Measurements from ENCODE around the gene PLA2G4F.

PLA2G4F gene, protein sequence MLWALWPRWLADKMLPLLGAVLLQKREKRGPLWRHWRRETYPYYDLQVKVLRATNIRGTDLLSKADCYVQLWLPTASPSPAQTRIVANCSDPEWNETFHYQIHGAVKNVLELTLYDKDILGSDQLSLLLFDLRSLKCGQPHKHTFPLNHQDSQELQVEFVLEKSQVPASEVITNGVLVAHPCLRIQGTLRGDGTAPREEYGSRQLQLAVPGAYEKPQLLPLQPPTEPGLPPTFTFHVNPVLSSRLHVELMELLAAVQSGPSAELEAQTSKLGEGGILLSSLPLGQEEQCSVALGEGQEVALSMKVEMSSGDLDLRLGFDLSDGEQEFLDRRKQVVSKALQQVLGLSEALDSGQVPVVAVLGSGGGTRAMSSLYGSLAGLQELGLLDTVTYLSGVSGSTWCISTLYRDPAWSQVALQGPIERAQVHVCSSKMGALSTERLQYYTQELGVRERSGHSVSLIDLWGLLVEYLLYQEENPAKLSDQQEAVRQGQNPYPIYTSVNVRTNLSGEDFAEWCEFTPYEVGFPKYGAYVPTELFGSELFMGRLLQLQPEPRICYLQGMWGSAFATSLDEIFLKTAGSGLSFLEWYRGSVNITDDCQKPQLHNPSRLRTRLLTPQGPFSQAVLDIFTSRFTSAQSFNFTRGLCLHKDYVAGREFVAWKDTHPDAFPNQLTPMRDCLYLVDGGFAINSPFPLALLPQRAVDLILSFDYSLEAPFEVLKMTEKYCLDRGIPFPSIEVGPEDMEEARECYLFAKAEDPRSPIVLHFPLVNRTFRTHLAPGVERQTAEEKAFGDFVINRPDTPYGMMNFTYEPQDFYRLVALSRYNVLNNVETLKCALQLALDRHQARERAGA

DNA sequence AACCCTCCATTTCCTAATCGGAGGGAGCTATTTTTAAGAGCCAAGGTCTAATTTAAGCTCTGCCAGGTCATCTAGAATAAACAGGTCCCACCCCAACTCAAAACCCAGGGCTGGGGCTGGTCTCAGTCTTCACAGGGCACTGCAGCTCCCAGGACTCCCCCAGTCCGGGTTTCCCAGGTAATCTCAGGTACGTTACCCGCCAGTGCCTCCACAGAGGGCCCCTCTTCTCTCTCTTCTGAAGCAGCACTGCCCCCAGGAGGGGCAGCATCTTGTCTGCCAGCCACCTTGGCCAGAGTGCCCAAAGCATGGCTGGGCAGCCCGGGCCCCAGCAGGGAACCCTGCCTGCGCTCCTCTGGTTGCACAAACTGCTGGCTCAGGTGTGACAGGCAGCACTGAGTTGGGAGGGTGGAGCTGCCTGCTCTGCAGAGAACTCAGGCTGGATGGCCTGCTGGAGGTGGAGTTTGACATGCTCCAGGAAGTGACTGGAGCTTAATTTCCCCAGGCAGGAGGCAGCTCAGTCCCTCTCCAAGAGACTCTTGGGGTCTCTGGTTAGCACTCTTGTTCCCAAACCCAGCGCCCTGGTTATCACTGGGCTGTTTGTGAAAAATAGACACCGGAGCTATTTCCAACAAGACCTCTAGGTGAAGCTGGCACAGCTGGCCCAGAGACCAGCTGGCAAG is at the start of gene PLA2G4F:
Gene PLA2G4F, minus strand, starts transcription at position 394 of the 680 bp plus-strand sequence. Its CDS starts 87 bp downstream, at position 307.
- H3K4me3 ChIP-seq (ENCODE audit: low read depth, low read length) = no peak within 1 kb of the TSS

DNA sequence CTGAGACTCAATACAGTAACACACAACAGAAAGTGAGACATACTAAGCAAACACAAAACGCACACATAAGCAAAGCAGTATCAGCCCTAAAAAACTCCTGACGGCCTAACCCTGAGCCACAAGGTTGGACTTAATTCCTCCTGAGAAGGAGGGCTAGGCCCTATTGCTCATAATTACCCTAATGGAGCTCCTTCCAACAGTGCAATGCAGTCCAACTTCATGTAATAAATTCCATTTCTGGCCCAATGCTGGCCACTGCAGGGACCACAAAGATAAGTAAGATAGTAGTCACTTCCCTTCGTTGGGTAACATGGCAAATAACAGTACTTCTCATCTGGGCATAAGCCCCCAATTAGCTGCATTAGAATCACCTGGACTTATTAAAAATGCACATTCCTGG is 47.5 kb upstream of the PLA2G4F start:
- no peak overlapping the region for H3K4me3 ChIP-seq (ENCODE audit: low read depth, low read length)
- TF ChIP-seq, protein P1, sequence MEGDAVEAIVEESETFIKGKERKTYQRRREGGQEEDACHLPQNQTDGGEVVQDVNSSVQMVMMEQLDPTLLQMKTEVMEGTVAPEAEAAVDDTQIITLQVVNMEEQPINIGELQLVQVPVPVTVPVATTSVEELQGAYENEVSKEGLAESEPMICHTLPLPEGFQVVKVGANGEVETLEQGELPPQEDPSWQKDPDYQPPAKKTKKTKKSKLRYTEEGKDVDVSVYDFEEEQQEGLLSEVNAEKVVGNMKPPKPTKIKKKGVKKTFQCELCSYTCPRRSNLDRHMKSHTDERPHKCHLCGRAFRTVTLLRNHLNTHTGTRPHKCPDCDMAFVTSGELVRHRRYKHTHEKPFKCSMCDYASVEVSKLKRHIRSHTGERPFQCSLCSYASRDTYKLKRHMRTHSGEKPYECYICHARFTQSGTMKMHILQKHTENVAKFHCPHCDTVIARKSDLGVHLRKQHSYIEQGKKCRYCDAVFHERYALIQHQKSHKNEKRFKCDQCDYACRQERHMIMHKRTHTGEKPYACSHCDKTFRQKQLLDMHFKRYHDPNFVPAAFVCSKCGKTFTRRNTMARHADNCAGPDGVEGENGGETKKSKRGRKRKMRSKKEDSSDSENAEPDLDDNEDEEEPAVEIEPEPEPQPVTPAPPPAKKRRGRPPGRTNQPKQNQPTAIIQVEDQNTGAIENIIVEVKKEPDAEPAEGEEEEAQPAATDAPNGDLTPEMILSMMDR (IDR thresholded peaks at IDR 0.05; ENCODE audit: low read depth, low read length) = no peak

More for the DNA sequence above, at the start of gene PLA2G4F:
- TF ChIP-seq, protein P1 (IDR thresholded peaks at IDR 0.05; ENCODE audit: low read depth, low read length) = no peak

DNA sequence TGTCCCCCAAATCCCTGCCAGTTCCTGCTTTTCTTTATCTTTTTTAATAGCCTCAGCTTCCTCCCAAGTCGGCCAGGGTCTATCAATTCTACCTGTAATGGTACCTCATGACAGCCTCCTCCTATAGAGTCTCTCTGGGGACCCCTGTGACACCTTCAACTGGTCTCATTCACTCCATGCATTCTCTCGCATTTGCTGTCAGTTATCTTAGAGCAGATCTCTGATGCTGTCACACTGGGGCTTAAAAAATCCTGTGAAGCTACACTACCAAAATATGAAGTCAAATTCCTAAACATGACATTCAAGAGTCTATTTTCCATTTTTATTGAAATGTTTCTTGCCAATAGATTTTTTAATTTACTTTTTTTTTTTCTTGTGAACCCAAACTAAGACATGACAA is 46.2 kb upstream of the PLA2G4F start:
- TF ChIP-seq, protein P1 (IDR thresholded peaks at IDR 0.05; ENCODE audit: low read depth, low read length) = no peak
- H3K4me3 ChIP-seq (ENCODE audit: low read depth, low read length) = no peak overlapping the region

DNA sequence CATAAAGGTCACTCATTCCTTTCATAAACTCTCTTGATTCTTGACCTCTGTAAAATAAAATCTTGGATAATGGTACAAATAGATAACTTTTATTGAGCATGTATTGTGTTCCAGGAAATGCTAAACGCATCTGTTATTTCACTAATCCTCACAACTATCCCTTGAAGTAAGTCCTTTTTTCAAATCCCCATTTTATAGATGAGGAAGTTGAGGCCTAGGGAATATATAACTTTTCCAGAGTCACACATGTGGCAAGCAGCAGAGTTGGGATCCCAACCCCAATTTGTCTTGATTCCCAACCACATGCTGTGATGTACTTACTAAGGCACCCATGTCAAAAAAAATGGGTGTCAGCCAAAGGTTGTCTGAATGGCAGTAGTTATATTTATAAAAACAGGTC is 45.4 kb upstream of the PLA2G4F start:
- H3K4me3 ChIP-seq (ENCODE audit: low read depth, low read length) = no peak overlapping the region
- TF ChIP-seq, protein P1 (IDR thresholded peaks at IDR 0.05; ENCODE audit: low read depth, low read length) = no peak

DNA sequence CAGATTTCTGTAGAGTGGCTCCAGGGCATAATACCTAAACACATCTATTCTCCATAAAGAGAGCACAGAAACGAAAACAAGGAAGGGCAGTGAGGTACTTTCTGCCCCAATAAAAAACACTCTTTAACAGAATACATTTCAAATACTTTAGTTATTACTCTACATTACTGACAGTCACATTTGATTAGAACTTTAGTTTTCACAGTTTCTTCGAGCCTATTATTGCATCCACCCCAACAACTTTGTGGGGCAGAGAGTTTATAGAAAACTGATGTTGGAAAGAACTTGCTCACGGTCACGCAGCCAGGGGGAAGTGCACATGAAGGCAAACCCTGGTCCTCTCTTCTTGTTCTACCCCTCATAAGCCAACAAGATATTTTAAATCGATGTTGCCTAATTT is 42.7 kb upstream of the PLA2G4F start:
- TF ChIP-seq, protein P1 (IDR thresholded peaks at IDR 0.05; ENCODE audit: low read depth, low read length) = no peak
- H3K4me3 ChIP-seq (ENCODE audit: low read depth, low read length) = no peak overlapping the region

DNA sequence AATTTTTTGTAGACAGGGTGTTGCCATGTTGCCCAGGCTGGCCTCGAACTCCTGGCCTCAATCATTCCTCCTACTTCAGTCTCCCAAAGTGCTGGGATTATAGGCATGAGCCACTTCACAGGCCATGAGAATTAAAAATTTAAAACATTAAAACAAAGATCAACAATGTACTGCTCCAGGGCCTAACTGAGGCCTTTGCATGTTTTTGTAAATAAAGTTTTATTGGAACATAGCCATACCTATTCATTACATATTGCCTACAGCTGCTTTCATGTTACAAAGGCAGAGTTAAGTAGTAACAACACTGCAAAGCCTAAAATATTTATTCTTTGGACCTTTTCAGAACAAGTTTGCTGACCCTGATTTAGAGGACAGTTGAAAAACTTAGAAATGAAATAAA is 42.1 kb upstream of the PLA2G4F start:
- H3K4me3 ChIP-seq (ENCODE audit: low read depth, low read length) = no peak overlapping the region
- TF ChIP-seq, protein P1 (IDR thresholded peaks at IDR 0.05; ENCODE audit: low read depth, low read length) = no peak

All from WI38 (cell line).